Fibroblast of skin of right quadriceps (primary cell): ENCODE measurements around the gene C1orf216.
"Not testable (repeated sequence)": the region's sequence is repeated elsewhere in the genome, so short reads cannot be mapped to it uniquely, and the experiment has no call there.

Experiments
- DNase-seq: peaks from one replicate; pipeline ENCODE4 v3.0.0-alpha.2; 2013

The C1orf216 gene

DNA sequence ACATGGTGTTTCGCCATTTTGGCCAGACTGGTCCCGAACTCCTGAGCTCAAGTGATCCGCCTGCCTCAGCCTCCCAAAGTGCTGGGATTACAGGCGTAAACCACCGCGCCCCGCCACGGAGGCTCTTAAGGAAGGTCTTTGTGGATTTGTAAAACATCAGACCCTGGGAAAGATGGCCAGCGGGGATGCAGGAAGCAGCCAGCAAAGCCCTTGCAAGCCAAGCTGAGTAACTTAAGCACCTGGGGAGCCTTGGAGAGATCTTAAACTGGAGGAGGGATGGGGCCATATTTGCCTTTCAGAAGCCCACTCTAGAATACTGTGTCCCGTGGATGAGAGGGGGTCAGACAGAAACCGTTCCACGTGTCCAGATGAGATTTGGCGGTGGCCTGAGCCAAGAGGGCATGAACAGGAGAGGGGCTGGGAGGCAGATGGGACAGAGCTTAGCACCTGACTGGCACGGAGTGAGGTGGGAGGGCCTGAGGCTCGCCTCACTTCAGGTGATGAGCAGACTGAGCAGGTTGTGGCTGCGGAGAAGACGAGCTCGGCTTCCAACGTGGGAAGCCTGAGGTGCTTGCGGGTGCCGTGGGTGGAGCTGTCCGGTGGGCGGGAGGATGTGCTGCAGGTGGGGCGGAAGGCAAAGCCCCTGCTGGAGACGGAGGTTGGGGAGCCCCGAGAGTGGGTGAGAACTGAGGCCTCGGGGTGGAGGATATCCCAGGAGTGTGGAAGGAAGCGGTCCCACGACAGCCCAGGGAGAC is 11.7 kb downstream of the C1orf216 start:
- DNase-seq = no peak

DNA sequence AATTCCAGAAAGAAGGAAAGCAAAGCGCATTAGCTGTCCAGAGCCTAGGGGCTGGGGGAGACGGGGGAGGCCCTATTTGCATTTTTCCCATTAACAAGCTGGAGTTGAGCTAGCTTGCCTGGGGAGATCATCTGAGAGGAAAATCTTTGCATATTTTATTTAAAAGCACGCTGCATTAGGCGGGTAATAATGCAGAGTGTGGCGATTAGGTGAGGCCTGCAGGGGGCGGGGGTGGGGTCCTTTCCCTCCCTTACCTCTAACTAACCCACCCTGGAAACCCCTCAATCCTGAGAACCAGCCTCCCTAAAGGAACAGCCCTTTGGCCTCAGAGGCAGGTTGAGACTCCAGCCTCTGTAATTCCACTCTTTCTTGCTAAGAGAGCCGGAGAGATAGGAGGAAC is 16.2 kb downstream of the C1orf216 start:
- DNase-seq = no peak

DNA sequence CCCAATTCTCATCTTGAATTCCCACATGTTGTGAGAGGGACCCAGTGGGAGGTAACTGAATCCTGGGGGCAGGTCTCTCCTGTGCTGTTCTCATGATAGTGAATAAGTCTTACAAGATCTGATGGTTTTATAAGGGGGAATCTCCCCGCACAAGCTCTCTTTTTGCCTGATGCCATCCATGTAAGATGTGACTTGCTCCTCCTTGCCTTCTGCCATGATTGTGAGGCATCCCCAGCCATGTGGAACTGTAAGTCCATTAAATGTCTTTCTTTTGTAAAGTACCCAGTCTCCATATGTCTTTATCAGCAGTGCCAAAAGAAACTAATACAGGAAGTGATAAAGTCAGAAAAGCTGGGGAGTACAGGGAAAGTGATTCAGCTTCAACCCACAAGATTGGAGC is 19.5 kb downstream of the C1orf216 start:
- DNase-seq = not testable (repeated sequence)

DNA sequence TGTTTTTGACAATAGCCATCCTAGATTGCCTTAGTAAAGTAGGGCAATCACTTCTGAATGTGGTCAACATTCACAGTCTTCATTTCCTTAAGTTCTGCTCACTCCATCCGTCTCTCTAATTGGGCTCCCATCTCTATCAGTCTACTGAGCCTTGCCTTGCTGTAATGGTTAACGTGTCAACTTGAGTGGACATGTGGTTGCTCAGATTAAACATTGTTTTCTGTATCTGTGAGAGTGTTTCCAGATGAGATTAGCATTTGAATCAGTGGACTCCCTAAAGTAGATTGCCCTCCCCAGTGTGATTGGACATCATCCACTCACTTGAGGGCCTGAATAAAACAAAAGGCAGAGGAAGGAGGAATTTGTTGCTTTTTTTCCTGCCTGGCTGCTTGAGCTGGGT is 26.4 kb downstream of the C1orf216 start:
- no peak for DNase-seq

DNA sequence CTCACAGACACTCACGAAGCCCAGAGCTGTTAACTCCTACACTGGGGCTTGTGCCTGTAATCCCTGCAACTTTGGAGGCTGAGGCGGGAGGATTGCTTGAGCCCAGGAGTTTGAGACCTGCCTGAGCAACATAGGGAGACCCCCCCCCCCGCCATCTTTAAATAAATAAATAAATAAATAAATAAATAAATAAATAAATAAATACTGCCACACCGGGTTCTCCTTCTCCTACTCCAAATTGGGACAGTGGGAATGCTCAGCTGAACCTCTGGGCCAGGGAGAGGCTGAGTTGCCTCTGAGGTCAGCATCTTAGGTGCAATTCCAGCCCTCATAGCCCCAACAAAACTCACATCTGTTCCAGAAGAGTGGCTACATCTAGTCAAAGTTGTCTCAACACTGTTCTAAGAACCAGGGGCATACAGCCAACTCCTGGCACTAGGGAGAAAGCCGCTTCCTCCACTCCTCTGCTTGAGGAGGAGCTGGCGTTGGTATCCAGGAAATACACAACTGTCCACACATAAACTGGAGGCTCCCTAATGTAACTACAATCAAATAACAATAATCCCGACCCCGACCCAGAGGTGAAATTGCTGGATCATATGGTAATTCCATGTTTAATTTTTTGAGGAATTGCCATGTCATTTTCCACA is 27.0 kb downstream of the C1orf216 start:
- no peak for DNase-seq

DNA sequence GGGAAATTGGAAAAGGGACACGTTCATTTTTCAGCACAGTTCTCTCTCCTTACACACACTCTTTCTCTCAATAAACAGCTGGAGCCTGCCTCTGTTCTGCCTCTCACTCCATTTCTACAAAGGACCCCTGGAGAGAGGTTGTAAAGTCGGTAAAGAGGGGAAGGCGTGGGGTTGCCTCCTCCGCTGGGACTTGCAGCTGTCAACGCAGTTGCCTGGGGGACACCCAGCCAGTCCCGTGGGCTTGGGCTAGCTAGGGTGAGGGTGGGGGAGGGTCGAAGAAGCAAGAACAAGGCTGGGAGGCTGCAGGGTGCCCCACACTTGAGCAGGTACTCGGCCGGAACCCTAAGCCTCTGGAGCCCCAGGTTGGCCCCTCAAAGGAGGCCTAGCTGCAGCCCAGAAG is 27.6 kb downstream of the C1orf216 start:
- DNase-seq = no peak

DNA sequence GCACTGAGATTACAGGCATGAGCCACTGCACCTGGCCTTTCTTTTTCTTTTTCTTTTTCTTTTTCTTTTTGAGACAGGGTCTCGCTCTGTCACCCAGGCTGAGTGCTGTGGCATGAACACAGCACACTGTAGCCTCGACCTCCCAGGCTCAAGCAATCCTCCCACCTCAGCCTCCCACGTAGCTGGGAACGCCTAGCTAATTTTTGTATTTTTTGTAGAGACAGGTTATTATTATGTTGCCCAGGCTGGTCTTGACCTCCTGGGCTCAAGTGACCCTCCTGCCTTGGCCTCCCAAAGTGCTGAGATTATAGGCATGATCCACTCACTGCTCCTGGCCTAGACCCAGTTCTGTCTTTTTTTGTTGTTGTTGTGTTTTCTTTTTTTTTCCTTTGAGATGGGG is 28.6 kb downstream of the C1orf216 start:
- DNase-seq = not testable (repeated sequence)

DNA sequence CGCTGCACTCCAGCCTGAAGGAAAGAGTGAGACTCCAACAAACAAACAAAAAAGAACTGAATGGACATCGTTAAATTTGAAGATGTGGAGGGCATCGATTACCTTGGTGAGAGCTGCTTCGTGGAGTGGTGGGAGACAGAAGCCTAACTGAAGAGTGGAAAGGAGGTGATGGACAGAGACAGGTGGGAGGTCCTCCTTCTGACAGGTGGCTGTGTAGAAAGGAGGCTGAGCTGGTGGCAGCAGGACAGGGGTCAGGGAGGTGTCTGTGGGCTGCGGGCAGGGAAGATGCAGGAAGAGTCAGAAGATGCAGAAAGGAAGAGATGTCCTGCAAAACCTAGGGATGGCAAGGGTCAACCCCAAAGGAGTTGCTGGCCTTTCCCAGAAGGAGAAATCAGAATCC is 30.5 kb downstream of the C1orf216 start:
- DNase-seq = no peak

DNA sequence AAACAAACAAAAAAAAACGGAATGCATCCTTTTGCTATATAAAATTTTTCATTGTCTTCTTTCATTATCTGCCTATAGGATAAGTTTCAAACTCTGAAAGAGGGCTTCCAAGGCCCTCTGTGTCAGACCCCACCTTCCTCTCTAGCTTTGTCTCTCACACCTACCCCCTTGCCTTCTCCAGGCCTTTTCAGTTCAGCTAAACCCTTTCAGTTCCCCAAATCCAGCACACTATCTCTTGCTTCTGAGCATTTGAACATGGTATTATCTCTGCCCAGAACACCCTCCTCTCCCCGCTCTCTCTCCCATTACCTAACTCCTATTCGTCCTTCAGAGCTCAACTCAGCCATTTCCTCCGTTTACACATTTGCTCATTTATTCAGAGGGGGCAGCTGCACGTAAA is 35.7 kb downstream of the C1orf216 start:
- no peak for DNase-seq

DNA sequence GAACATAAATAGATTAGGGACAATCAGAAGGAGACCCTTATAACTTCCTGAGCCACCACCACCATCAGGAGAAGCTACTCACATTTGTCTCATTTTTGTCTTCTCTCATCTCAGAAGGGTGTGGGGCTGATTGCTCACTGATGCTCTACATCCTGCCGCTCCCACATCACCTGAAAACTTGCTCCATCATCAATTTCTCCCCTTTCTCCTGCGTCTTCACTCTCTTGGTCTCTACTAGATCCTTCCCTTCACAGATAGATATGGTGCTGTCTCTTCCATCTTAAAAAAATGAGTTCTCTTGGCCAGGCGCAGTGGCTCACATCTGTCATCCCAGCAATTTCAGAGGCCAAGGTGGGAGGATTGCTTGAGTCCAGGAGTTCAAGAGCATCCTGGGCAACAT is 38.4 kb downstream of the C1orf216 start:
- DNase-seq = no peak

DNA sequence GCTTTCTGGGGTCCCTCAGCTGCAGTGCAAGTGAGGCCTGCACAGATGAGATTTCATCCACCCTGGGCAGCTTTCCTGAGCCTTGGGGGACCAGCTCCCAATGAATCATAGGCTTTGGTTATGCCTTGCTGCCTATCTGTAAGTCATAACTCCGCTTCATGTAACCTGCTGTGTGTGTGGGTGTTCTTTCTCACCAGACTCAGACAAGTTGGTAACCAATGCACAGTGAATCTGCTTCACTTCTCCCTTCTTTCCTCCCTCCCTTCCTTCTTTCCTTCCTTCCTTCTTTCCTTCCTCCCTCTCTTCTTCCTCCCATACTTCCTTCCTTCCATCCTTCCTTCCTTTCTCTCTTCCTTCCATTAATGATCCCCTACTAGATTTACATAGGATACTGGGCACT is 42.9 kb downstream of the C1orf216 start:
- no peak for DNase-seq

DNA sequence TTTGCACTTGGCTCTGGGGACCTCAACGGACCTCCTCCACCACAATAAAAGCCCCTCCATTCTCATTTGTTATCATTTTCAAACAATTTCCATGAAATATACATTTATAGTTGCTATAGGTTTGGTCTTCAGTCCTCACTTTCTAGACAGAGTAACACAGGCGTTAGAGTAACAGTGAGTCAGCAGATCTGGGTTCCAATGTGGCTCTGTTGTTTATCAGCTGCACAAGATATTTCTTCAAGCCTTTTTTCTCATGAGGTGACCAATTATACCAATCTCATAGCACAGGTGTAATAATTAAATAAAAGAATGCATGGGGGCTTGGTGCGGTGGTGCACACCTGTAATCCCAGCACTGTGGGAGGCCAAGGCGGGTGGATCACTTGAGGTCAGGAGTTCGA is 44.6 kb downstream of the C1orf216 start:
- DNase-seq = no peak

DNA sequence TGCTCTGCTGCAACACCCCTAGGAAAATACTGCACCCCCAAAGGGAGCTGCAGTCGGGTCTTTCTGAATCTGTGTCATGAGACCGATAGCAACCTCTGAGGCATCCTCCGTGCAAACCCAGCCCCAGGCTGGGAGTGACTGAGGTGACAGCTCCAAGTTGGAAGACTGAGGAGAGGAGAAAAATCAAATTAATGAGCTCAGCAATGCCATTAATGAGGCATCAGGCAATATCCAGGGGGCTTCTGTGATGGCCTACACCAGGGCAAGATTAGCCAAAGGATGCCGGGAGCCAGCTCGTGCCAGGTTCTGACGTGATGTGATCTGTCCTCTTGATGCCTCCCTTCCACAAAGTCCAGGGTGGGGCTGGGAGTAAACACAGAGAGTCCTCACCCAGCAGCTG is 46.6 kb downstream of the C1orf216 start:
- DNase-seq = no peak

DNA sequence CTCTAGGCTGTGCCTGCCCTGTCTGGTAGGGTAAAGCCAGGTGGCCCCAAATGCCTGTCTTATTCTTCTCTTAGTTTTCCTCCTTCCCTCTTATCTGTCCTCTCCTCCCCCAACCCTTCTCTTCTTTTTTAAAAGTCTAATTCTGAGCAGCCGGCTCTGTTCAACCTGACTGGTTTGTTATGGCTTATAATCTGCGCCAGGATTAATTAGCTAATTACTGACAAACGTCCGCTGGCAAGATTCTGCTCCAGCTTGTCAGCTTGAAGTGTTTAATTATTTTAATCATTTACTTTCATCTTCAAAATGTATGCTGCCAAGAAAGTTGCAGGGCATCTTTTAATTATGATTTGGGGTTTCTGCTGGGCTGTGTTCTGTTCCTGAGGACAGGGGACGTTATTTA is 50.2 kb downstream of the C1orf216 start:
- DNase-seq = no peak

DNA sequence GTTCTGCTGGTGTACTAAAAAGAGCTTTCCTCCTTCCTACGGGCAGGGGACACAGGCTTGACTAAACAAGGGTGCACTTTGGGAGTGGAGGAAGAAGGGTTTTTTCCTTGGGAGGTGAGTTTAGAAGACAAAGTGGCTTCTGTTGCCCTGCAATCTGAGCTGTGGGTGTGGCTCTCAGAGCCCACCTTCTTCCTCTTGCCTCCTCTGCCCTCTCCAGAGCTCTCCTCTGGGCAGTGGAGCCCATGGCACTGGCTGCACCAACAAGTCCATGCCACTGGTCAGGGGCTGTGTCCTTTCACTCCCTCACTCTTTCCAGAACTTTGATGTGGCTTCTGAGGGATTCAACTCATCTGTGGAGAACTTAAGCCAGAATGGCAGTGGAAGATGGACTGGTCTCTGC is 51.8 kb downstream of the C1orf216 start:
- no peak for DNase-seq

DNA sequence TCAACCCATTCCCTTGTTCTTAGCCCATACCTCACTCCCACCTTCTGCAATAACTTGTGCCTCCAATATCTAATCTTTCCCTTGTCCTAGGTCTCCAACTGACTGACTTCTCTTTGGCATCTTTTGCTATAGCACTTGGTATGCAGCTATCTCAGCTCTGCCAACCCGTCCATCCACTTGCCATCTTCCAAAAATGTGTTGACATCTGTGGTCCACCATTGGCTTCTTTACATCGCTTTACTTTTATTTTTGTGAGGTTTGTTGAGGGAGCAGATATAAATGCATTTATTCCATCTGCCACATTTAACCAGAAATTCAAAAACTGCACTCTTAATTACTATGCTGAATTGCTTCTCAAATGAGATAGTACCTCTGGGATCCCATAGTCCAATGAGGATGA is 52.5 kb downstream of the C1orf216 start:
- DNase-seq = no peak
